Skin epidermis (tissue), 12 donors: Measurements from ENCODE around the gene TIE1.
A peak's percentile ranks its signal among the peaks of the same experiment; 100 is the strongest.

ENCODE experiments used
- H3K27ac ChIP-seq, 21 experiments: fragments of 200-600 bp; sonication (generic) in 11 of 21; one replicate each; pipeline ENCODE4 v1.5.0; 2020; ENCODE audit warnings: mild to moderate bottlenecking in 3 of 21, inconsistent platforms in 2 of 21, moderate library complexity in 2 of 21
- H3K4me3 ChIP-seq, 7 experiments: fragments of 200-600 bp; sonication (generic) in 2 of 7; one replicate each; pipeline ENCODE4 v1.5.0; 2020; ENCODE audit warnings: inconsistent platforms in 2 of 7, mild to moderate bottlenecking in 2 of 7, moderate library complexity in 1 of 7

TIE1 gene

GRCh38 chr1:43322506-43322905, 21.7 kb downstream of the TIE1 start:
- H3K27ac ChIP-seq: no peak overlapping the region
- no peak overlapping the region for H3K4me3 ChIP-seq

- H3K27ac ChIP-seq: no peak overlapping the region
- no peak overlapping the region for H3K4me3 ChIP-seq
Observed at GRCh38 chr1:43324810-43325209, 24.0 kb downstream of the TIE1 start.

- no peak overlapping the region for H3K4me3 ChIP-seq
- H3K27ac ChIP-seq: no peak overlapping the region
Observed at GRCh38 chr1:43325381-43325780, 24.6 kb downstream of the TIE1 start.

- no peak overlapping the region for H3K27ac ChIP-seq
- no peak overlapping the region for H3K4me3 ChIP-seq
Observed at GRCh38 chr1:43327549-43328292, 26.9 kb downstream of the TIE1 start.

- Histone ChIP-seq H3K27ac (peak overlapping the region in 16 of 21 experiments; percentile 12 to 74 (median 46)), H3K4me3 (no peak overlapping the region)
Observed at GRCh38 chr1:43329995-43330751, 29.4 kb downstream of the TIE1 start.

GRCh38 chr1:43331688-43332087, 30.9 kb downstream of the TIE1 start:
- no peak overlapping the region for H3K4me3 ChIP-seq
- no peak overlapping the region for H3K27ac ChIP-seq

GRCh38 chr1:43334453-43335205, 33.8 kb downstream of the TIE1 start:
- no peak overlapping the region for H3K4me3 ChIP-seq
- H3K27ac ChIP-seq: no peak overlapping the region

GRCh38 chr1:43337588-43337987, 36.8 kb downstream of the TIE1 start, which contains the start of gene MPL:
Gene MPL, plus strand, starts transcription at chr1:43337818. Its CDS starts 31 bp downstream, at chr1:43337849.
- H3K4me3 ChIP-seq: no peak within 1 kb of the TSS
- H3K27ac ChIP-seq: no peak within 1 kb of the TSS

GRCh38 chr1:43338001-43338400, 37.2 kb downstream of the TIE1 start:
- Histone ChIP-seq H3K27ac (no peak overlapping the region), H3K4me3 (no peak overlapping the region)

GRCh38 chr1:43339584-43340232, 38.9 kb downstream of the TIE1 start:
- Histone ChIP-seq H3K27ac (no peak overlapping the region), H3K4me3 (no peak overlapping the region)

- Histone ChIP-seq H3K4me3 (no peak overlapping the region), H3K27ac (no peak overlapping the region)
Observed at GRCh38 chr1:43340559-43340958, 39.8 kb downstream of the TIE1 start.

GRCh38 chr1:43344267-43344850, 43.6 kb downstream of the TIE1 start:
- Histone ChIP-seq H3K4me3 (no peak overlapping the region), H3K27ac (no peak overlapping the region)

GRCh38 chr1:43345120-43345519, 44.3 kb downstream of the TIE1 start:
- no peak overlapping the region for H3K27ac ChIP-seq
- no peak overlapping the region for H3K4me3 ChIP-seq

GRCh38 chr1:43346636-43347035, 45.9 kb downstream of the TIE1 start:
- Histone ChIP-seq H3K4me3 (no peak overlapping the region), H3K27ac (peak overlapping the region in 1 of 21 experiments; percentile 6)

GRCh38 chr1:43348343-43348808, 47.6 kb downstream of the TIE1 start:
- Histone ChIP-seq H3K27ac (peak overlapping the region in 20 of 21 experiments; percentile 55 to 95 (median 86)), H3K4me3 (peak overlapping the region; percentile 34 to 55 (median 48))

- Histone ChIP-seq H3K27ac (peak overlapping the region in 20 of 21 experiments; percentile 67 to 95 (median 86)), H3K4me3 (peak overlapping the region; percentile 34 to 55 (median 48))
Observed at GRCh38 chr1:43348809-43349593, 48.2 kb downstream of the TIE1 start.

- Histone ChIP-seq H3K4me3 (peak overlapping the region; percentile 34 to 55 (median 48)), H3K27ac (peak overlapping the region in 20 of 21 experiments; percentile 67 to 95 (median 86))
Observed at GRCh38 chr1:43349594-43350306, 49.0 kb downstream of the TIE1 start.

GRCh38 chr1:43350976-43351375, 50.2 kb downstream of the TIE1 start:
- no peak overlapping the region for H3K4me3 ChIP-seq
- H3K27ac ChIP-seq: no peak overlapping the region
